Measurements from ENCODE around the gene JAKMIP1.

JAKMIP1 gene

DNA sequence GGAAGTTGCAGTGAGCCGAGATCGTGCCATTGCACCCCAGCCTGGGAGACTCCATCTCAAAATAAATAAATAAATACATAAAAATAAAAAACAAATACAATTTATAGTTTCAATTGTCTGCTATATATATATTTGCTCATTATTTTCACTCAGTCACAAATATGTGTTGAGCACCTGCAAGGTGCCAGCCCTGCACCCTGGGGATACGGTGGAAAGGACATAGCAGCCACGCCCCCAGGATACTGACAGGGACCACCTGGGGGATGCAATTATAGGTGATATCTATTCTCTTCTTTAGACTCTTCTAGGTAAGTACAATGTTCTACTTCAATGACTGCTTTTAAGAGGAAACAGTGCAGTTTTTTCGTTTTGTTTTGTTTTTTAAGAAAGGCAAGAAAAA lies 85.0 kb downstream of the JAKMIP1 start:
- no peak for DNase-seq

DNA sequence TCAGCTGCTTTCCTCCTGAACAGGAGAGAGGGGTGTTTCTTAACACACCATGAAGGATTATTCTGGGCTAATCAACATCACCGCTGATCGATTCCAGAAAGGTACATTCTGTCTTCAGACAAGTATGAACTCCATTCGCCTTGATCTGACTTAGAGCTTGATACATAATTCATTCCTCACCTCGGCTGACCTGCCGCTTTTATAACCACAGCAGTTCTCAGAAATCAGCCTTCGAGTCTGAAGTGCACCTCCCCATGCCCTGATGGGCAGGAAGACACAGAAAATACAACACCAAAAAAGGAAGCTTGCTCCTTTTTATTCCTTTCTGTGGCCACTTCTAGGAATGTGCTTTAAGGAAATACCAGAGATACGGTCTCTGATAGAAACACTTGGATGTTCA lies 85.7 kb downstream of the JAKMIP1 start:
- DNase-seq, result peak in 1 of 5 donors; percentile 11

DNA sequence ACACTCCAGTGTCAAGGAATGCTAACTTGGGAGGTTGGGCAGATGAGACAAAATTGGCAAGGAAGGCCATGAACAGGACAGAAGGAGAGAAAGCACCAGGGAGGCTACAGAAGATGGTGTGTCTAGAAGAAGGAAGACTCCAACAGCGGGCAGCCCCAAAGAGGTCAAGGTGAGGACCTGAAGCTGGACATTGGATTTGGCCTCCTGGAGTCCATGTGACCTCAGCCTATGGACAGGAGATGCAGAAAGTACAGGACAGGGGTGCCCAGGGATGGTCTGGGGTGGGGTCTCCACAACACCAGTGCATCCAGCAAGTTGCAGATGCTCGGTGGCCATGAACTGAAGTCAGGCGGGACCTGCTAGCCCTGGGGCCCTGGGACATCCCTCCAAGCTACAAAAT lies 86.2 kb downstream of the JAKMIP1 start:
- no peak for DNase-seq

DNA sequence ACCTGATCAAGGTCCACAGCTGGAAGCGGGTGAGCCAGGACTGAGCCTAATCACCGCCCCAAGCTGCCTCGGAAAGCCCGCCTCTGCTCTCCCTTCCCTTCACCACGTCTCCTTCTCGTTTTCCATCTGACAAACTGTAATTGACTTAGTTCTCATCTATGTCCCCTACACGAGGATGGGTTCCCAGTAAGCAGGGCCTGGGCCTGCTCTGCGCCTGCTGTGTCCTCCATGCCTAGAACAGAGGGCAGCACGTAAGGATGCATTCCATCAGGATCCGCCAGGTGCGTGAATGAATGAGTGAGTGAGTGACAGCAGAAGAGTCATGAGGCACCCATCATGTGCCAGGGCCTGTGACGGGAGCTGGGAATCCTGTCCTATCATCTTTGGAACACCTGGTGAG lies 86.7 kb downstream of the JAKMIP1 start:
- DNase-seq, result no peak

DNA sequence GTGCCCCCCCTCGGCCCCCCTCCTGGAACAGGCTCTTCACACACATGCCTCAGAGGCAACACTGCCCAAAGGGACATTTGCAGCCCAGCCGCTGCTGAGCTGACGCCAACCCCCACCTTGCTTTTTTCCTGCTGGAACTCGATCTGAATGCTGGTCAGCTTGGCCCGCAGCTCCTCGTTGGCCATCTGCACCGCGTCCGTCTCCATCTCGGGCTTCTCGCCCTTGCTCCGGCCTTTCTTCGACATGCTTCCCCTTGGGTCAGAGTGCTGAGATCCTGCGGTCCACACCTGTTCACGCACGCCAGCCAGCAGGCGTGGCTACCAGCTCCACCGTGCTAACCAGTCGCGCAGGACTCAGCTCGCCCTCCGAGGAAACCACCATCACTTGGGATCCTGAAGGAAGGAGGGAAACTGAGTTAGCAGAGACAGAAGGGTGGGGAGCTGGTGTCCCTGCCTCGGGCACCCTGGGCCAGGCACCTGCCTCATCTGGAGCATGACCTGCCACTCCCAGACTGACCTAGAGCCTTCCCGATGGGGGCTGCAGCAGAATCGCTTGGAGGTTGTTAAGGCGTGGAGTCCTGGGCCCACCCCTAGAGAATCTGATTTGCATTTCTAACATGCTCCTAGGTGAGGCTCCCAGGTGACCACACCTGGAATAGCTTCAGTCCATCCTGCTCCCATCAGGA lies 87.6 kb downstream of the JAKMIP1 start:
- no peak for DNase-seq

DNA sequence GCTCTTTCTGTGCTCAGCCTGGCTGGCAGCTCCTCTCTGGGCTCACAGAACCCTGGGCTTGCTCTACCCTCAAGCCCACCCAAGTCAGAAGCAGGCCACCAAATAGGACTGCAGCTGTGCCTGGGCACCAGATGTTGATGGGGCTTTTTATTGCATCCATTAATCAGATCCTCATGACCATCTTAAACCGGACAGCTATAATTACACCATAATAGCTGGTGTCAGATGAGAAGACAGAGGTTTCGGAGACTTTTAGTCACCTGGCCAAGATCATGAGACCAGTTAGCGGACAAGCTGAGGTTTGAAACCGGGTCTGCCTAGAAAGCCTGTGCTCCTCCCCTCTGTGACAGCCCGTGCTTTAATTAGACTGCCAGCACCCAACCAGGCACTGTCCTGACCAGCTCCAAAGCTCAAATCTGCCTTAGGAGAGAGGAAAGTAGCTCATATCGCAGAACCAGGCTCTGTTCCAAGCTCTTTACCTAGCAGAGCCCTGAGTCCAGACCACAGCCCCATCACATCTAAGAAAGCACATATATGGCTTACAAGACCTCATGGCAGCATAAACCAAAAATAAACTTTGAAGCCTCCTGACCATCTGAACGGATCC lies 88.9 kb downstream of the JAKMIP1 start:
- no peak for DNase-seq

DNA sequence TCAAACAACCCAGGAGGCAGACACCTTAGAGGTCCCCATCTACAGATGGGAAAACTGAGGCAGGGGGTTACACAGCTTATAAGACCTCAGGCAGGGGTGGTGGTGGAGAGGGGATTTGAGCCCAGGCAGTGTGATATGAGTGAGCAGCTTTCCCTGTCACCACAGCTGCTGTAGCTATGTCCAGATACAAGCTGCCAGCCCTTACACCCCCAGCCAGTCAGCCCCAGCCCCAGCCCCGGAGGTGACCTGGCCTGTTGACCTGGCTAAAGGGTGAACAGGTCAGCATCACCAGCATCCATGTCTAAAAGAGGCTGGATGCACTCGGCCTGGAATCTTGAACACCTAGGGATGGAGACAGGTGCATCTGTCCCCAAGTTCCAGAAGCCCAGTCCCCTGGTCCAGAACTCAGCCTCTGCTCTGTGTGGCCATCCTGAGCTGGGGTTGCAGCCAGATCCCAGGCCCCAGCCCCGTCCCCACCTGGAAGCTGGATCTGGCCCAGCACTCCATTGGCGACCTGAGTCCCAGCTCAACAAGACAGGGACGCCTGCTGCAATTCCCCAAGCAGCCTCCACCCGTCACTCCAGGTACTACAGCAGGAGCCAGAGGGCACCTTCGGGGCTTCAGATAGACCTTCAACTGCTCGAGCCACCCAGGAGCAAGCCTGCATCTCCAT lies 89.5 kb downstream of the JAKMIP1 start:
- no peak for DNase-seq

DNA sequence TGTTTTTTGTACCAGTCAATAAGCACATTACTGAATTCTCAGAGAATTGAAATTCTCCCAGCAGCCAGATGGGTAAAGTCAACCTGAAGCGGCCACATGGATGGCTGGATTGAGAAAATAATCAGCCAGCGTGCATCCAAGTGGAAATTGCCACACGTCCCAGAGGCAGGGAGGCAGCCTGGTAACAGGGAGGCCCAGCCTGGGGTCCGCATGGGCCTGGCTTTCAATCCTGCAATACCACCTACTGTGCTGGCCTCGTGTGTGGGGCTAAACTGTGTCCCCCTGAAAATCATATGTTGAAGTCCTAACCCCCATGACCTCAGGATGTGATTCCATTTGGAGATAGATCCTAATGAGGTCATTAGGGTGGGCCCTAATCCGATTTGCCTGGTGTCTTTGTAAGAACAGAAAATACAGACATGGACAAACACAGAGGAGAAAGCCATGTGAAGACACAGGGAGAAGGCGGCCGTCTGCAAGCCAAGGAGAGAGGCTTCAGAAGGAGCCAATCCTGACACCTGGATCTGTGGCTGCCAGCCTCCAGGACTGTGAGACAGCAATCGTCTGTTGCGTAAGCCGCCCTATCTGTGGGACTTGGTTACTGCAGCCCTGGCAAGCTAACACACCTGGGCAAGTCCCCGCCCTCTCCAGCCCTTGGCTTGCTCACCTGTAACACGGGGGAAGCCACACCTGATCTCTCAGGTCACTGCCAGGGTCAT lies 90.3 kb downstream of the JAKMIP1 start:
- no peak for DNase-seq

DNA sequence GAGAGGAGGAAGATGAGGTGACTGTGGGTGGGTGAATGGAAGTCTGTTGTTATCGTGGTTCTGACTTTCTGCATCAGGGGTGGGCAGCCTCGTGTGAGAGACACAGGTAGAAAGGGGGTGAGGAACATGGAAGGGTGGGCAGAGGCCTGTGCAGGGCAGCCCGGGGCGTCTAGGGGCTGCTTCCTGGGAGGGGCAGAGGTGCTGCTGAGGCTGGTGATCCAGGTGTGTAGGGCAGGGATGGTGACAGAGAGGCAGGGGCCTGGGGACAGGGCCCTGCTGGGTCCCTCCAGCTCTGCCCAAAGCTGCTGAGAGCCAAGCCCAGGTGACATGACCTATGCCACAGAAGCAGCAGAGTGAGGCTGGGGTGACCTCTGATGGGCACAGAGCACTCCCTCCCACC lies 92.5 kb downstream of the JAKMIP1 start:
- no peak for DNase-seq

DNA sequence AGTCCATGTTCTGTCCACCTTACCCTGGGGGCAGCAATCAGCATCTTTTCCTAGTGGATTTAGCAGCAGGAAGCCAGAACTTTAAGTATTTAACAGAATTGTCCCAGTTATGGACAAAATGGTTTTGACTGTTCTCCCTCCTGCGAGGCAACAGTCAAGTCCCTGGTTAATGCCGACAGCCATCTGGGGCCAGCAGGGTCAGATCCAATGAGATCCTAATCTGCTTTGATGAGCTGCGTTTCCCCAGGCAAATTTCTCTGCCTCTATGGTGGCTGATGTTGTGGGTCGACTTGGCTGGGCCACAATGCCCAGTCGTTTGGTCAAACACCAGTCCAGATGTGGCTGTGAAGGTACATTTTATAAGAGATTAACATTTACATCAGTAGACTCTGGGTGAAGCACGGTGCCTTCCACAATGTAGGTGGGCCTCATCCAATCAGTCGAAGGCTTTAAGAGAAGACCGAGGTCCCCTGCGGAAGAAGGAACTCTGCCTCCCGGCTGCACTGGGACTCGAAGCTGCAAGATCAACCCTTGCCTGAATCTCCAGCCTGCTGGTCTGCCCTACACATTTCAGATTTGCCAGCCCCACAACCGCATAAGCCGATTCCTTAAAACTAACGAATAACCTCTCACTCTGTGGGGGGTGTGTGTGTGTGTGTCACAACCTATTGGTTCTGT lies 93.1 kb downstream of the JAKMIP1 start:
- no peak for DNase-seq

DNA sequence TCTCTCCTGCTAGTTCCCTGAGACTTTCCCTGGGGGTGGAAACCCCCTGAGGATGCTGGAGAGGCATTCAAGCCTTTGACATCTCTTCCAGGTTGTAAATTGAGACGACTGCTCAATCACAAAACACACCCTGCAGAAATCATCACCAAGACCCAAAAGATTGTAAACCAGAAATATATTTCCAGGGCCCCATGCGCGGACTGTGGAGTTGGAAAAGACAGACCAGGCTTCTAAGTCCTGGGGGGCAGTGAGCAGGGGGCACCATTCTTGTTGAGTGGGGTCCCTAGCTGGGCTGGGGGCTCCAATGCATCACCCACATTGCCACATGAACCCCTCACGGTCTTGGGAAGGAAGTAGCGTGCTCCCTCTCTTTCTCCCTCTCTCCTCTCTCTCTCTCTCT lies 94.2 kb downstream of the JAKMIP1 start:
- no peak for DNase-seq

DNA sequence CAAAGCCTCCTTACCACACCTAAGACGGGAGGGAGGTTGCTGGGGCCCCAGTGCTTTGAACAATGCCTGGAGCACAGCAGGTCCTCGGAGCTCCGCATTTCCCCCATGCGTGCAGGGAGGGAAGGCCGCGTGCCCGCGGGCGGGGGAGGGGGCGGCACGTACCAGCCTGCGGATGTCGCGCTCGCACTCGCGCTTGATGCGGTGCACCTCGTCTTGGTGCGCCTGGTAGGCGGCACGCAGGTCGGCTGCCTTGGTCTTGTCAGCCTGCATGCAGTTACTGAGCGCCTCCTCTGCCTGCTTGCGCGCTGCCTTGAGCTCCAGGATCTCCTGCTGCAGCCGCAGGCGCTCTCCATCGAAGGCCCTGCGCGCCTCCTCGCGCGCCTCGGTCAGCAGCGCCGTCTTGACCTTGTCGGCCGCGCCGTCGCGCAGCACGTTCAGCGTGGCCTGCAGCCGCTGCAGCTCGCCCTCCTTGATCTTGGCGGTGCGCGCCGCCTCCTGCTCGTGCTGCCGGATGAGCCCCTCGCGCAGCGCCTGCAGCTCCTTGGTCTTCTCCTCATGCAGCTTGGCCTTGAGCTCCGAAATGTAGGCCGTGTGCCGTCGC lies 94.9 kb downstream of the JAKMIP1 start:
- no peak for DNase-seq

DNA sequence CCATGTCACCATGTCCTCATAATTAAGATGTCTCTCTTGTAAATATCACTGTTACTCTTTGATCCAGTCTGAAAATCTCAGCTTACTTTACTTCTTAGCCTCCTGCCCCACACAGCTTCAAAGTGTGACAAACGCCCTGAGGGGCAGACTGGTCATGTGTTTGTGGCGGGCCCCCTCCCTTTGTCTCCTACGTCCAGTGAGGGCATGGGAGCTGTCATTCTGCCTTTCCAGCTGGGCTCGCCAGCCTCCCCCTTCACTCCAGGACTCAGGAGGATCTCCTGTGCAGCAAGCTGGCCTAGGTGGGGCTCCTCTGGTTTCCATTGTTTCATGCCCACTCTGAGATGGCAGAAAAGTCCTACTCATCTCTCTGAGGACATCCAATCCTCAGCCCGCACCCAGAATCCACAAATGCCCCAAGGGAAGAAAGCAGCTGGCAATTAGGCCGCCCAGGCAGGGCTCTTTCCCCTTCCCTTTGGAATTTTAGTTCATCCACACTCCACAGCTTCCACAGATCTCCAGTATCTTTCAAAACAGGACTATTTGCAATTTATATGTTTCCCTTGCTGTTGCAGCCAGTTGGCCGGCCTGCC lies 95.7 kb downstream of the JAKMIP1 start:
- no peak for DNase-seq

DNA sequence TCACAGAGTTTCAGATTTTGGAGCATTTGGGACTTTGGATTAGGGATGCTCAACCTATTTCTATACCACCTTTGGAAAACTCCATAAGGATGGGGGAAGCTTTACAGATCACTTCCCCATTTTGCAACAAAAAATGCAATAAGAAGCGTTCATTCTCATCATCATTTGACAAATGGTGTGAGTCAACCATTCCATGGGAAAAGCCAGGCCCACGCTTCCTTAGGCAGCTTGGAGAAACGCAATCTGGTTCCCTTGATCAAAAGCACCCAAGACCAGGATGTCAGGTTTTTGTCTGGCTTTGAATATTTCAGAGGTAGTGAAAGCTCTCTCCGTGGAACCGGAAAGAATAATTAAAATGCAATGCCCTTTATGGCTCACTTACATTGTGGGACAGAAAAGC lies 102.8 kb downstream of the JAKMIP1 start:
- no peak for DNase-seq

DNA sequence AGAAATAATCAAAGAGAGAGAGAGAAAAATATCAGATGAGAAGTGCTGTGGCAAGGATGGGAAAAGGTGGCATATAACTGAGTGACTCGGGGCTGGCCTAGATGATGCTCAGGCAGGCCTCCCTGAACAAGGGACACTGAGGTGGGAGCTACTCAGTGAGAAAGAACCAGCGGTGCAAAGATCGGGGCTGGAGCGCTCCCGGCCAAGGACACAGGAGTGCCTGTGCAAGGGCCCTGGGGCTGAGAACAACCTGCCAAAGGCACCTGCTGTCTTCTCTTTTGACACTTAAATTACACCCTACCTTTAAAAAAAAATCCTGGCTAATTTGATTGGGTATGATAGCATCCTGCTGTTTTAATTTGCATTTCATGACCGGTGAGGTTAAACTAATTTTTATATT lies 104.5 kb downstream of the JAKMIP1 start:
- DNase-seq, result no peak

DNA sequence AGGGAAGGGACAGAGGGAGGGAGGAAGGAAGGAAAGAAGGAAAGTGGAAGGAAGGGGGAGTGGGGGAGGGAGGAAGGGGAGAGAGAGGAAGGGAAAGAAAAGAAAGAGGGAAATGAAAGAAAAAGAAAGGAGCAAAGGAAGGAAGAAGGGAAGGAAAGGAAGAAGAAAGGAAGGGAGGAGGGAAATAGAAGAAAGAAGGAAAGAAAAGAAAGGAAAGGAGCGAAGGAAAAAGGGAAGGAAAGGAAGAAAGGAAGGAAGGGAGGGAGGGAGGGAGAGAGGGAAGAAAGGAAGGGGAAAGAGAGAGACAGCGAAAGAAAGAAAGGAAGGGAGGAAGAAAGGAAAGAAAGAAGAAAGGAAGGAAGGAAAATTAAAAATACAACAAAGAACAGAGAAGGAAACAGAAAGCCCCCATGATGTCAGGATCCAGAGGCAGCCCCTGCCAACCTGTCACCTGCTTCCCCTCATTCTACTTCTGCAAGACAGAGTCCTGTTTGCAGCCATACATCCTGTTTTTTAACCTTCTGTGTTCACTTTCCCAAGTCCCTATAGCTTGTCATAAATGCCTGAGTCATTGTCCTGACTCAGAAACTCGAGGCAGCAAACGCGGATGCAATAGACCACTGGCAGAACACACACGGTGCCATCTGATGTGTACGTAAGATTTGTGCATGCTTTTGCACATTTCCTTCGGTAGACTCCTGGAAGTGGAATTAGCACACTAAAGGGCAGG lies 105.2 kb downstream of the JAKMIP1 start:
- peak in 1 of 5 donors; percentile 42 for DNase-seq

DNA sequence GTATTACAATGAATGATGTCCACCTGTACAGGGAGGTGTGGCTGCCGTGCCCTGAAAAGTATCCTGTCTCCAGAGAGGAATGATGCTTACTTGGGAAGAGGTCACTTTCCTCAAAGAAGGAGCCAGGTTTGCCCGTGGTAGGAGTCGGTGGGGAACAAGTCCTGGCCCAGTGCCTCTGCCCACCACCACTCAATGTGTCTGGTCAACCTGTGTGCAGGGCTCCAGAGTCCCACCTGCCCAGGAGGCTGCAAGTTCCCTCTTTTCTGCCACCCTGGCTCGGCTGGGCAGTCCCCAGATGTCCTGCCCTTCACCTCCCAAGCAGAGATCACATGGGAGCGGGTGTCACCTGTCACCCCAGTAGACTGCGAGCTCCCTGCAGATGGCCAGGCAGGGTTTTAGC lies 106.7 kb downstream of the JAKMIP1 start:
- no peak for DNase-seq

DNA sequence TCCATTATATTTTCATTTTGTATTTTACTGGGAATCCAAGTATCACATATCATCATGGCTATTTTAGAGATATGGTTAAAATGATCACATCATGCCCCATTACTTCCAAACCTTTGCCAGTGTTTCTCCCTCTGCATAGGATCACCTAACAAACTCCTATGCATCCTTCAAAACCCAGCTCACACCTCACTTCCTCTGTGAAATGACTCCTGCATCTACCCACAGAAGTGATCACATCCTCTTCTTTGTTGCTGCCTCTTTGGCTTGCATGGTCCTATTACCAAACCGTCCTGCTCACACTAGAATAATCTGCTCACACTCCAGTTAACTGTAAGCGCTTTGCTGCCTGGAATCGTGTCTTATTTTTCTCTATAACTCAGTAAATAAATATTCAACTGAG lies 107.4 kb downstream of the JAKMIP1 start:
- peak in 1 of 5 donors; percentile 30 for DNase-seq

DNA sequence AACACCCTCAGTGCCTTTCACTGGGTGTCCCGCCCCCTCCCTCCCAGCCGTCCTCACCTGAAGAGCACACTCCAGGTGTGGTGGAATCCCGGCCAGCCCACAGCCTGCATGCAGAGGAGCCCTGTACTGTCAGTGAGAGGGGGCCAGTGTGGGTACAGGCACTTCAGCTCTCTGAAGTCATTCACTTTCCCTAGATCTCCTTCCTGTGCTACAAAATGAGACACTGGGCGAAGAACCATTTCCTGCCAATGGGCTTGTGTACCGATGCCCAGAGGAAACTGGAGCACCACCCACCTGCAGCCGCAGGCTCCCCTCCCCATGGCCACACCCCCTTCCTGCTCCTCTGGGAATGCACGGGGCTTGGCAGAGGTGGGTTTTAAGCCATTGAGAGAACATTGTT lies 108.2 kb downstream of the JAKMIP1 start:
- DNase-seq, result peak in 1 of 5 donors; percentile 44

DNA sequence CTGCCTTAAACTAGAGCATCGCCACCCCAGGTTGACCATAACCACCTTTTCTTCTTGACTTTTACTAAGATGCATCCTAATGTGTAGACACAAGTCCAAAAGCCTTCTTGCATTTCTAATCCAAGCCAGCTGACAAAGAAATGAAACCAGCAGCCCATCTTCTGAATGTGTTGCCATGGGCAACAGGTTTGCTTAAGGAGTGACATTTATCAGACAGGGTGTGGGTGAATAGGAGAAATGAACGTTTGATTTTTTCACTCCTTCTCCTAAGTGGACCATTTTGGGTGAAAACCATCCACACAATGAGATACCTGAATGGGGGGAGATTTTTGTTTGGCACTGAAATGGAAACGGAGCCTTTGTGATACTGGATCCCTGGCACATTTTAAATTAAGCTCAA lies 109.4 kb downstream of the JAKMIP1 start:
- DNase-seq, result no peak

DNA sequence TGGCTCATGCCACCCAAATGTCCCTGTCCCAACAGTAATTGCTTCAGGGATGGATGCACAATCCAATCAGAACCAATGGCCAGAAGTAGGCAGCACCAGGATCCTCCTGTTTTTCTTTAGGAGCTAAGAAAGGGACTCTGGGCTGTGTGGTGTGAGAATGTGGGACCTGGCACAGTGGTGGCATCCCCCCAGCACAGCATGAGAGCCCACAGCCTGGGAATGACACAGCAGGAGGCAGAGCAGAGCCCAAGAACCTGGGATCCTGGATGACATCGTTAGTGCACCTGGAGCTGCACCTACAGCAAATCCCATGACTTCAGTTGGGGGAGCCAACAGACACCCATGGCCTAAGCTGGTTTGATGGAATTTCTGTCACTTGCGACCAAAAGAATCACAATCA lies 111.4 kb downstream of the JAKMIP1 start:
- no peak for DNase-seq

All from T-helper 1 cell (primary cell).